ENCODE data around the gene EPM2A. TPM values are rescaled to one million over a fixed set of nuclear protein-coding genes. Genes with fewer than 3 reads are reported as not detected.

EPM2A gene
- total RNA-seq, 1 donor from 2014 or later = 7.6 TPM

DNA sequence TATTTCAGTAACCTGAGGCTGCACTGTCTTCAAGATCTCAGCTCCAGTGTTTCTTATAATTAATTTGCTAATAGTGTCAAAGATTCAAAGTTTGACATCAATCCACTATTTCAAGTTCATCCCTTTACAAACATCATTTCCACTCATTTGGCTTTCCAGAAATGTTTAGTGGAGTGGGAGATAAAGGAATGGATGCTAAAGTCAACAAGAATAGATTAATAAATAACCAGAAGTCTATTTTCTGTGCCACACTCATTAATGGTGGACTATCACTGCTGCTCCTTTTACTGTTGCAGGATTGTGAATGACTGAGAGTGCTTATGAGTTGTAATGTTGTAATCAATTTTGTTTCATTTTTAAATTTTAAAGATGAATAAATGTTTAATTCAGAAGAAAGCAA, 28.4 kb upstream of the EPM2A start:
- H3K4me3 ChIP-seq = no peak overlapping the region
- intact Hi-C loops (cut with DNase I) = no loop called here
- no peaks in the 10 kb centered on the region for H3K36me3 ChIP-seq
- TF ChIP-seq, protein P1, sequence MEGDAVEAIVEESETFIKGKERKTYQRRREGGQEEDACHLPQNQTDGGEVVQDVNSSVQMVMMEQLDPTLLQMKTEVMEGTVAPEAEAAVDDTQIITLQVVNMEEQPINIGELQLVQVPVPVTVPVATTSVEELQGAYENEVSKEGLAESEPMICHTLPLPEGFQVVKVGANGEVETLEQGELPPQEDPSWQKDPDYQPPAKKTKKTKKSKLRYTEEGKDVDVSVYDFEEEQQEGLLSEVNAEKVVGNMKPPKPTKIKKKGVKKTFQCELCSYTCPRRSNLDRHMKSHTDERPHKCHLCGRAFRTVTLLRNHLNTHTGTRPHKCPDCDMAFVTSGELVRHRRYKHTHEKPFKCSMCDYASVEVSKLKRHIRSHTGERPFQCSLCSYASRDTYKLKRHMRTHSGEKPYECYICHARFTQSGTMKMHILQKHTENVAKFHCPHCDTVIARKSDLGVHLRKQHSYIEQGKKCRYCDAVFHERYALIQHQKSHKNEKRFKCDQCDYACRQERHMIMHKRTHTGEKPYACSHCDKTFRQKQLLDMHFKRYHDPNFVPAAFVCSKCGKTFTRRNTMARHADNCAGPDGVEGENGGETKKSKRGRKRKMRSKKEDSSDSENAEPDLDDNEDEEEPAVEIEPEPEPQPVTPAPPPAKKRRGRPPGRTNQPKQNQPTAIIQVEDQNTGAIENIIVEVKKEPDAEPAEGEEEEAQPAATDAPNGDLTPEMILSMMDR (IDR thresholded peaks at IDR 0.05) = no peak
- no peaks in the 10 kb centered on the region for H3K27me3 ChIP-seq
- DNase-seq (ENCODE audit: low spot score in 2 of 2) = no peak
- H3K27ac ChIP-seq = no peak overlapping the region
- H3K4me1 ChIP-seq = no peaks in the 10 kb centered on the region
- no peaks in the 10 kb centered on the region for H3K9me3 ChIP-seq

DNA sequence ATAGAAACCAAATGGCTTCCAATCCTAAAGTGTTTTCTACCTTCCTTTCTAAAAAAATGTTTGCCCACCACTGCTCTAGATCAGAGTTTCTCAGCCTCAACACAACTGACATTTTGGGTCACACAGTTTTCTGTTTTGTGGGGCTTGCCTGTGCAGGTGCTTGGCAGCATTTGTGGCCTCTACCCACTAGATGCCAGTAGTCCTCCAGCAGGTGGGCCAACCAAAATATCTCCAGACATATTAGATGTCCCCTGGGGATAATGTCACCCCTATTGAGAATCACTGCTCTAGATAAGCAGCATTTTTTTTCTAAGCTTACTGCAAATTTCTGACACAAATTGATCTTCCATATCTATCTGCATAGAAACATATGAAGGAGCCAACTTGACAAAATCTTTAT, 26.3 kb upstream of the EPM2A start:
- no peaks in the 10 kb centered on the region for H3K4me1 ChIP-seq
- intact Hi-C loops (cut with DNase I) = no loop called here
- no peaks in the 10 kb centered on the region for H3K9me3 ChIP-seq
- TF ChIP-seq, protein P1 (IDR thresholded peaks at IDR 0.05) = no peak
- H3K27me3 ChIP-seq = no peaks in the 10 kb centered on the region
- no peak for DNase-seq (ENCODE audit: low spot score in 2 of 2)
- no peak overlapping the region for H3K27ac ChIP-seq
- no peaks in the 10 kb centered on the region for H3K36me3 ChIP-seq
- H3K4me3 ChIP-seq = no peak overlapping the region

DNA sequence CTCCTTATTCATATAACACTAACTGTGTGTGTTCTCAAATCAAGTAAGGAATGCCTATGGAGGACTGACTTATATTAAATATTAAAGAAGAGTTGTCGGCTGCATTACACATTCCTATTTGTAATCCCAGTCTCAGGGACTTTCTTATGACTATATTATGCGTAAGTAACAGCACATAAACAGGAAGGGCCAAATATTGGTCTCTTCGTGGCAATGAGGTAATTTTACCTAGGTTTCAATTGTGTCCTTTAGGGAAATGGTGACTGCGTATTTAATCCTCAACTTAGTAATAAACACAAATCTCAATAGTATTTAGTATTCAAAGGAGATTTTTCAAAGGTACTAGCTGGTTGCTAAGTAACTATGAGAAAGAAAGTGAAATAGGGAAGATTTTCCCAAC, 22.8 kb upstream of the EPM2A start:
- Histone ChIP-seq H3K27ac (no peak overlapping the region), H3K4me1 (no peaks in the 10 kb centered on the region), H3K27me3 (no peaks in the 10 kb centered on the region), H3K4me3 (no peak overlapping the region), H3K36me3 (no peaks in the 10 kb centered on the region), H3K9me3 (no peaks in the 10 kb centered on the region)
- TF ChIP-seq, protein P1 (IDR thresholded peaks at IDR 0.05) = no peak
- DNase-seq (ENCODE audit: low spot score in 2 of 2) = no peak
- intact Hi-C loops (cut with DNase I) = no loop called here

- Histone ChIP-seq H3K27ac (no peak overlapping the region), H3K9me3 (no peaks in the 10 kb centered on the region), H3K36me3 (no peaks in the 10 kb centered on the region), H3K4me3 (no peak overlapping the region), H3K27me3 (no peaks in the 10 kb centered on the region), H3K4me1 (no peaks in the 10 kb centered on the region)
- DNase-seq (ENCODE audit: low spot score in 2 of 2) = no peak
- TF ChIP-seq, protein P1 (IDR thresholded peaks at IDR 0.05) = no peak
- intact Hi-C loops (cut with DNase I) = no loop called here
Observed at GRCh38 chr6:145756170-145756662, 20.9 kb upstream of the EPM2A start.

GRCh38 chr6:145755682-145756081, 20.4 kb upstream of the EPM2A start:
- no peak overlapping the region for H3K27ac ChIP-seq
- no peak for DNase-seq (ENCODE audit: low spot score in 2 of 2)
- H3K27me3 ChIP-seq = no peaks in the 10 kb centered on the region
- TF ChIP-seq, protein P1 (IDR thresholded peaks at IDR 0.05) = no peak
- H3K9me3 ChIP-seq = no peaks in the 10 kb centered on the region
- no peaks in the 10 kb centered on the region for H3K36me3 ChIP-seq
- H3K4me1 ChIP-seq = no peaks in the 10 kb centered on the region
- intact Hi-C loops (cut with DNase I) = no loop called here
- no peak overlapping the region for H3K4me3 ChIP-seq

DNA sequence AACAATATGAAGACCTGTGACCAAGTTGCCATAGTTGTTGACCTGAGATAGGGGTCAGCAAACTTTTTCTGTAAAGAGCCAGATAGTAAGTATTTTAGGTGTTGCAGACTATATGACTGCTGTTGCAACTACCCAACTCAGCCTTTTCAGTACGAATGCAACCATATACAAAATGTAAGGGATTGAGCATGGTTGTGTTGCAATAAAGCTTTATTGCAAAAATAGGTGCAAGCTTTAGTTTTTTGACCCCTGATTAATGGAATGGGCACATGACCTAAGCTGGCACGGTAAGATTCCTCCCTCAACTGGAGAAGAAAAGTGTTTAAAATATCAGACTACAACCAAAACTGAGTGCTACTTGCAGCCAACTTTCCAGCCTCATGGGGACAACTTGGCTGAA, 17.3 kb upstream of the EPM2A start:
- TF ChIP-seq, protein P1 (IDR thresholded peaks at IDR 0.05) = no peak
- intact Hi-C loops (cut with DNase I) = no loop called here

More for the DNA sequence above, 17.3 kb upstream of the EPM2A start:
- Histone ChIP-seq H3K27me3 (no peaks in the 10 kb centered on the region), H3K9me3 (peaks cover 3 to 8% of the 10 kb centered on the region in 2 donors), H3K27ac (no peak overlapping the region), H3K4me1 (no peaks in the 10 kb centered on the region), H3K4me3 (no peak overlapping the region), H3K36me3 (no peaks in the 10 kb centered on the region)
- DNase-seq (ENCODE audit: low spot score in 2 of 2) = no peak

All from ascending aorta (tissue), 2 donors.